GM18867 (cell line): ENCODE measurements around the gene NLRP6.
A peak's percentile ranks its signal among the peaks of the same experiment; 100 is the strongest.
"Not testable (repeated sequence)": the region's sequence is repeated elsewhere in the genome, so short reads cannot be mapped to it uniquely, and the experiment has no call there.

Experiments used
- ATAC-seq: cut with Tn5 transposase; IDR thresholded peaks from one replicate; pipeline ENCODE4 v1.9.1; 2021; ENCODE audit warnings: mild to moderate bottlenecking, moderate library complexity; ENCODE audit not compliant: unreplicated experiment

Gene NLRP6

GRCh38 chr11:306645-307371 lies 28.6 kb downstream of the NLRP6 start:
- ATAC-seq, result no peak

DNA sequence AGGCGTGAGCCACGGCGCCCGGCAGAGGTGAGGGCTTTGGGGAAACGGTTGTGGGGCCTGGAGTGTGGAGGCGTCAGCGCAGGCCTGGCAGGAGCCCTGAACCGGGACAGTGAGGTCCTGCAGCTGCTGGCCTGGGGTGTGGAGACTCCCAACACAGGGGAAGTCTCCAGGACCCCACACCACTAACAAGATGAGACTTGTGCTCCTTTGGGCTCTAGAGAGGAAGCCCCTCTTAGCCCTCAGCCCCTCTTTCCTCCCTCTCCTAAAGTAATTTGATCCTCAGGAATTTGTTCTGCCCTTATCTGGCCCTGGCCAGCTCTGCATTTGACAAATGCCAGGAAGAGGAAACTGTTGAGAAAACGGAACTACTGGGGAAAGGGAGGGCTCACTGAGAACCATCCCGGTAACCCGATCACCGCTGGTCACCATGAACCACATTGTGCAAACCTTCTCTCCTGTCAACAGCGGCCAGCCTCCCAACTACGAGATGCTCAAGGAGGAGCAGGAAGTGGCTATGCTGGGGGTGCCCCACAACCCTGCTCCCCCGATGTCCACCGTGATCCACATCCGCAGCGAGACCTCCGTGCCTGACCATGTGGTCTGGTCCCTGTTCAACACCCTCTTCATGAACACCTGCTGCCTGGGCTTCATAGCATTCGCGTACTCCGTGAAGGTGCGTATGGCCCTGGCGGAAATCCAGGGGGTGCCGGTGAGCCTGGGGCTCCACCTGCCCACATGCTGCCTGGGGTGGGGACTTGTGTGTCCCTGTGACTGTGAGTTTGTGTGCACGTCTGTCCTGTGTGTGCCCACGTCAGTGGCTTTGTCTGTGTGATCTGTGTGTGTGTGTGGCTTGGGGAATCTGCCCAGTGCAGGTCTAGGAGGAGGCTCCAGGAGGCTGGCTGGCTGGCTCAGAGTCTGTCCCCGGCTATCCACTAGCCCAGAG lies 29.8 kb downstream of the NLRP6 start, which contains the start of gene IFITM2:
Gene IFITM2, plus strand, starts transcription at position 51 of the 943 bp plus-strand sequence. Its CDS starts 377 bp downstream, at position 428.
- not testable (repeated sequence) for ATAC-seq

DNA sequence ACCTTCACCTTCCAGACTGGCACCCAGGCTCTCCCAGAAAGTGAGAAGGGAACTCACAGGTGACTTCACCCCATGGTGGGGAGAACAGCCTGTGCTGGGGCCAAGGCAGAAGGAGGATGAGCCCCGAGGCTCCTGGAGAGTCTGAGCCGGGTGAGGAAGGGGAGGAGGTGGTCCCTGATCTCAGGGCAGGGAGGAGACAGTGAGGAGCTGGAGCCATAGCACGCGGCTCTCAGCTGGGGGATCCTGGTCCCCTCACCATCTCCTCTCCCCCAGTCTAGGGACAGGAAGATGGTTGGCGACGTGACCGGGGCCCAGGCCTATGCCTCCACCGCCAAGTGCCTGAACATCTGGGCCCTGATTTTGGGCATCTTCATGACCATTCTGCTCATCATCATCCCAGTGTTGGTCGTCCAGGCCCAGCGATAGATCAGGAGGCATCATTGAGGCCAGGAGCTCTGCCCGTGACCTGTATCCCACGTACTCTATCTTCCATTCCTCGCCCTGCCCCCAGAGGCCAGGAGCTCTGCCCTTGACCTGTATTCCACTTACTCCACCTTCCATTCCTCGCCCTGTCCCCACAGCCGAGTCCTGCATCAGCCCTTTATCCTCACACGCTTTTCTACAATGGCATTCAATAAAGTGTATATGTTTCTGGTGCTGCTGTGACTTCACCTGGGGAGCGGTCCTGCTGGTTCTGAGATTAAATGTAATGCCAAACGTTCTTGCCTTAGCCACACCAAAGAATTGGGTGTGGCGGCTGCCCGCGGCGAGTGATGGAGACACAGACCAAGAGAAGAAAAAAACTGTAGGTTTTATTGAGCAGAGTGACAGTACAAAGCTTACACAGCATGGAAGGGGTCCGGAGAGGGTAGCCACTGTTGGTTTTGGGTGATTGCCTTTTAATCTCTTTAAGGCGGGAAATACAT lies 30.8 kb downstream of the NLRP6 start:
- not testable (repeated sequence) for ATAC-seq

GRCh38 chr11:309979-310572 lies 31.9 kb downstream of the NLRP6 start:
- not testable (repeated sequence) for ATAC-seq

- ATAC-seq, result peak; percentile 38
Measured at GRCh38 chr11:311013-311748, 33.0 kb downstream of the NLRP6 start.

DNA sequence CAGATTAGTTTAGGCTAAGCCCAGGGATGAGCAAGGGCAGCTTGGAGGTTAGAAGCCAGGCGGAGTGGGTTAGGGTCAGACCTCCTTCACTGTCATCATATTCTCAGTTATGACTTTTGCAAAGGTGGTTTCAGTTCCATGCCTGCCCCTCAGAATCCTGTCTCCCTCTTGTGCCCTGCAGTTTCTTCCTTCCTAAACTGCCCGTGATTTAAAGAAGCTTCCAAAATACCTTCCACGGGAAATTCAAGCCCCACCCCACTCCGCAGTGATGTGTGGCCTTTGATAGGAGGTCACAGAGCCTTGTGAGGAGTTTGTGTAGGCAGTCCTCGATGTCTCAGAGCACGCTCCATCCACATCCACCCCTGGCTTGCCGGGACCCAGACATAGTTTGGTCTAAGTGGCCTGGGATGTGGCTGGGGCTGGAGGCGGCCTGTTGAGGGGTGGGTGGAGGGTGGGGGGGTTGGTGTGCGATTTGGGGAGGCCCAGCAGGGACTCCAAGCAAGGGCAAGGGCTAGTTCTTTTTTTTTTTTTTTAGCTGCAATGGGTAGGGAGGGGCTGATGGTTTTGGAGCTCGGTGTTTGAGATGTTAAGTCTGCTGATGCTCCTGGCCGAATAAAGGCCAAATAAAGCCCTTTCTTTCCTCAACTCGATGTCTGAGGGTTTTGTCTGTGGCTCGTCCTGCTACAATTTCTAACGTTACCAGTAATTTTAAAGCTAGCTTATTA lies 34.0 kb downstream of the NLRP6 start:
- ATAC-seq, result no peak

- ATAC-seq, result no peak
Measured at GRCh38 chr11:313304-313786, 35.1 kb downstream of the NLRP6 start.

GRCh38 chr11:313787-314553 lies 35.8 kb downstream of the NLRP6 start, which contains the start of gene IFITM1:
TSS of gene IFITM1 (plus strand) at chr11:314040. CDS start at chr11:314171, 131 bp downstream.
- peak; percentile 39 for ATAC-seq

- not testable (repeated sequence) for ATAC-seq
Measured at GRCh38 chr11:314554-314875, 36.3 kb downstream of the NLRP6 start.

DNA sequence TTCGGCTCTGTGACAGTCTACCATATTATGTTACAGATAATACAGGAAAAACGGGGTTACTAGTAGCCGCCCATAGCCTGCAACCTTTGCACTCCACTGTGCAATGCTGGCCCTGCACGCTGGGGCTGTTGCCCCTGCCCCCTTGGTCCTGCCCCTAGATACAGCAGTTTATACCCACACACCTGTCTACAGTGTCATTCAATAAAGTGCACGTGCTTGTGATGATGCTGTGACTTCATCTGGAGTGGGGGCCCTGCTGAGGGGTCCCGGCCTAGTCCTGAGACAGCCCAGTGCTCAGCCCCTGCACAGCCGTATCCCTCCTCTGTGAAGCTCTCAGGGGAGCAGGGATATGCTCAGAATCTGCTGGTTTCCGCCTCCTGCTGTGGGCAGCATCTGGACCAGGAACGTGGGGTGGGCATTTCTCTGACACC lies 36.9 kb downstream of the NLRP6 start:
- no peak for ATAC-seq

DNA sequence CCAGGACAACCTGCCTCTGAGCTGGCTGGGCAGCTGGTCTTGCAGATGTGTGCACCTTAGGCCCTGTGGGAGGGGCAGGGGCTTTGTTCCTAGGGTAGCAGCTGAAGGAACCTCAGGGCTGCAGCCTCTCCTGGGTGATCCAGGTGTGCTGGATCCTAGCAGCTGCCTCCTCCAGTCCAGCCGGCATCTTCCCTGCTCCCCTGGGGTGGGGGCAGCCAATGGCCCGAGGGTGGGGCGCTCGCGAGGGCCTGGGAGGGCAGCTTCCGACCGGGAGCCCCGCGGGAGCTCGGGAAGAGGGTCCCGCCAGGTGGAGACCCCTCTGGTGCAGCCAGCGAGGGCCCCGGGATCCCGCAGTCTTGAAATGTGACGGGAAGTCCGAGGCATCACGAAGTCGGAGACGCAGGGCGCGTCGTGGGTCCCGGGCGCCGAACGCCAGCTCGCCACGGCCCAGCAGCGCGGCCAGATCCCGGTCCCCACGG lies 37.3 kb downstream of the NLRP6 start:
- no peak for ATAC-seq

DNA sequence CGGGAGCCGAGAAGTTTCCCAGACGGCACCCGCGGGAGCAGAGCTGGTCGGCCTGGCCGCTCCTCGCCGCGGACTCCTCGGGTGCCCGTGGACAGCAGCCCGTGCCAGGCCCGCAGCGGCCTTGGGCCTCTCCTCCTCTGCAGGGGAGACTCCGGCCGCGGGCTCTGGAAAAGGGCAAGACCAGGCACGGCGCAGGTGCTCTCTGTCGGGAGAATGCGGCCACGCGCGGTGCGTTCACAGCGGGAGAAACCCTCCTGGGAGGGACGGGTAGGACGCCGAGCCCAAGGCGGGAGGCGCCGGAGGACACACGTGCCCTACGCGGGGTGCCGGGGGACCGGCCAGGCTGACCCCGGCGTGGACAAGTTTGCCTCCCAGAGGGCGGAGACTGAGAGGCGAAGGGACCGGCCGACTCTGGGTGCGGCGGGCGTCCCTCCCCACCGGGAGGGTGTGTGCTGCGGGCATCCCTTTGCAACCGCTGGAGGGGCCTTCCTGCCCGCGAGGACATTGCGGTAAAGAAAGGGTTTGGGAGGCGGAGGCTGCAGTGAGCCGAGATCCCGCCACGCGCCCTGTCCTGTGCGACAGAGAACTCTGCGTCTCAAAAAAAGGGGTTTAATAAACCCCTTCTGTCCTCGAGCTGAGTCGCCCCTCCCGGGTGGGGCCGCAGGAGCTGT lies 38.0 kb downstream of the NLRP6 start:
- ATAC-seq, result no peak

DNA sequence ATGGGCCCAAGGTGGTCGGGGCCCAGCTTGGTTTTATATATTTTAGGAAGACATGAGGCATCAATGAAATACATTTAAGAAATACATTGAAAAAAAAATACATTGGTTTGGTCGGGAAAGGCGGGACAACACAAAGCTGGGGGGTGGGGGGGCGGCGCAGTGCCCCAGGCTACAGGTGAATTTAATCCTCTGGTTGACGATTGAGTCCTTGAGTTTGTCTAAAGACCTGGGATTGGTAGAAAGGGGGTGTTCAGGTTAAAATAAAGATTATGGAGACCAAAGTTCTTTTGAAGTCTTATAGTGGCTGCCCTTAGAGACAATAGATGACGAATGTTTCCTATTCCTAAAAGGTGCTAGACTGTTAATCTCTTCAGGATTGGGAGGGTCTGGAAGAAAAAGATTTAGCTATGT lies 38.7 kb downstream of the NLRP6 start:
- ATAC-seq, result no peak

- ATAC-seq, result not testable (repeated sequence)
Measured at GRCh38 chr11:317668-318404, 39.6 kb downstream of the NLRP6 start.

- ATAC-seq, result not testable (repeated sequence)
Measured at GRCh38 chr11:318405-319120, 40.4 kb downstream of the NLRP6 start.
